CD4-positive, alpha-beta T cell (primary cell): ENCODE results near the gene FLRT1. TPM values are rescaled to one million over a fixed set of nuclear protein-coding genes. Genes with fewer than 3 reads are reported as not detected.

ENCODE experiments used
- ATAC-seq: fragments of 200-7000 bp; cut with Tn5 transposase; one replicate; pipeline ENCODE4 v1.10.0; 2022; ENCODE audit warnings: mild to moderate bottlenecking; ENCODE audit not compliant: poor library complexity
- CTCF ChIA-PET: fragments of 350-600 bp; sonication (Branson Sonifier 250); formaldehyde crosslinking; loops from one replicate; lab custom pipeline; 2021; ENCODE audit warnings: antibody characterized with exemption, inconsistent platforms; lab: Charles Lee
- POLR2A ChIA-PET: fragments of 350-600 bp; sonication (Branson Sonifier 250); formaldehyde crosslinking; loops from one replicate; lab custom pipeline; 2021; ENCODE audit warnings: antibody characterized with exemption, inconsistent platforms; lab: Charles Lee
- DNase-seq, 14 experiments: peaks; one replicate each; pipeline ENCODE4 v3.0.0-alpha.2; 2013 to 2020; ENCODE audit warnings: mixed read lengths in 2 of 14
- H3K27ac ChIP-seq, 2 donors: one replicate each; pipeline versions ENCODE4 v1.5.1 to v1.7.0; 2013; ENCODE audit warnings: low read length in 2 of 2, low read depth in 1 of 2, mild to moderate bottlenecking in 1 of 2
- H3K27me3 ChIP-seq, 2 experiments: 1 replicate in 1 of 2; 2 replicates in 1 of 2; pipeline versions ENCODE4 v1.6.1 to v1.7.0; 2013; ENCODE audit warnings: low read length in 2 of 2, control low read depth in 1 of 2, mild to moderate bottlenecking in 1 of 2, moderate library complexity in 1 of 2; ENCODE audit not compliant: insufficient read depth in 2 of 2, control insufficient read depth in 1 of 2
- H3K36me3 ChIP-seq: one replicate; pipeline ENCODE4 v1.6.1; 2013; ENCODE audit warnings: low read length, control low read depth; ENCODE audit not compliant: insufficient read depth
- H3K4me1 ChIP-seq: one replicate; pipeline ENCODE4 v1.6.1; 2013; ENCODE audit warnings: low read length, control low read depth; ENCODE audit not compliant: insufficient read depth
- H3K4me3 ChIP-seq: one replicate; pipeline ENCODE4 v1.5.1; 2013; ENCODE audit warnings: mild to moderate bottlenecking, low read length, moderate library complexity
- H3K9me3 ChIP-seq, 2 experiments: 1 replicate in 1 of 2; 2 replicates in 1 of 2; pipeline versions ENCODE4 v1.6.1 to v1.7.0; 2013; ENCODE audit warnings: low read length in 2 of 2, mild to moderate bottlenecking in 2 of 2, control low read depth in 1 of 2, moderate library complexity in 1 of 2; ENCODE audit not compliant: control insufficient read depth in 1 of 2, insufficient read depth in 1 of 2
- H3K27ac Mint-ChIP-seq: one replicate; pipeline ENCODE4 v1.8.0; 2020; ENCODE audit warnings: mixed read lengths
- H3K27me3 Mint-ChIP-seq: one replicate; pipeline ENCODE4 v1.8.0; 2021; ENCODE audit warnings: mixed read lengths
- H3K36me3 Mint-ChIP-seq: one replicate; pipeline ENCODE4 v1.8.0; 2021; ENCODE audit warnings: low read depth, mixed read lengths
- H3K4me1 Mint-ChIP-seq: one replicate; pipeline ENCODE4 v1.8.0; 2021; ENCODE audit warnings: low read depth, mixed read lengths
- H3K4me3 Mint-ChIP-seq: one replicate; pipeline ENCODE4 v1.8.0; 2020; ENCODE audit warnings: mild to moderate bottlenecking, mixed read lengths
- H3K9me3 Mint-ChIP-seq: one replicate; pipeline ENCODE4 v1.8.0; 2020; ENCODE audit warnings: mixed read lengths
- intact Hi-C, 2 experiments: fragments of 100-400 bp; cut with DNase I in 1 of 2; cut with micrococcal nuclease in 1 of 2; formaldehyde crosslinking; loops; one replicate each; pipeline versions ENCODE4 v1.15.1 to v1.9.0; 2023 to 2025; cut with DNase I, micrococcal nuclease
- total RNA-seq, 174 experiments: library from RNA in 2 of 174; stranded (reverse) in 2 of 174; gene quantifications; one replicate each; pipeline ENCODE4 v1.2.3 and lab custom pipeline; 2021 to 2026
- TF ChIP-seq, protein P1 (sequence below): fragments of 200-600 bp; IDR thresholded peaks from one replicate; pipeline ENCODE4 v1.8.0; 2022; ENCODE audit warnings: antibody characterized with exemption, mild to moderate bottlenecking

The FLRT1 gene
- total RNA-seq, 2 experiments from 2014 or later, result not detected

DNA sequence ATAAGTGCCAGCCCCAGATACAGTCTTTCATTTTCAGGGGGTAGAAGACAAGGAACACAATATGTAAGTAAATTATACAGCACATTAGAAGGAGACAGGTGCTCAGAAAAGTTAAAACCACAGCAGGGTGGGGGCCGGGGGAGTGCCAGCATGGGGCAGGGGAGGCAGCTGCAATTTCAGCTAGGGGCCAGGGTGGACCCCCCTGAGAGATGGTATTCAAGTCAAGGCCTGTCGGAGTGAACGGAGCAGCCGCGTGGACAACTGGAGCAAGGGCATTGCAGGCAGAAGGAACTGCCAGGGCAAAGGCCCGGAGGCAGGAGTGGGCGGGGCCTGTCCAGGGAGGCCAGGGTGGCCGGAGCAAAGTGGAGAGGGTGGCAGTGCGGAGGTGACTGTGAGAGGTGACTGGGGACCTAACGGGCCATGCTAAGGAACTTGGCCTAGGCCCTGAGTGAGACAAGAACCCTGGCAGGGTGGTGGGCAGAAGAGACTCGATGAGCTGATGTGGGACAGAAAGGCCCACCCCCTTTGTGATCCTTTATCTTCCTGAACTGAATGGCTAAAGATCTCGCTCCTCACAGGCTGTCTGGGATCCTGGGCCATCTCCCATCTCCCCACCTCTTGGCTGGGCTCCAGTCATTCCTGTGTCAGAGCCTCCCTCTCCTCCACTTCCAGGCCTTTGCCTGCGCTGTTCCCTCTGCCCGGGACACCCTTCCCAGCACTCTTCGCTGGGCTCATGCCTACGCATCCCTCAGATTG is 22.4 kb upstream of the FLRT1 start:
- H3K27me3 Mint-ChIP-seq, result peaks cover 12% of the 10 kb centered on the region
- no peak overlapping the region for H3K4me3 Mint-ChIP-seq
- H3K36me3 Mint-ChIP-seq, result no peaks in the 10 kb centered on the region
- no peak overlapping the region for H3K4me3 ChIP-seq
- H3K36me3 ChIP-seq, result no peaks in the 10 kb centered on the region
- ChIA-PET CTCF (no interaction called here), POLR2A (no interaction called here)
- intact Hi-C loops, result no loop called here
- peaks cover 9% of the 10 kb centered on the region in 2 experiments for H3K27me3 ChIP-seq
- no peaks in the 10 kb centered on the region for H3K4me1 ChIP-seq
- ATAC-seq (no peak), DNase-seq (no peak)
- no peaks in the 10 kb centered on the region for H3K4me1 Mint-ChIP-seq
- H3K27ac Mint-ChIP-seq, result no peak overlapping the region
- H3K9me3 ChIP-seq, result peaks cover 8 to 26% of the 10 kb centered on the region in 2 experiments
- TF ChIP-seq, protein P1, sequence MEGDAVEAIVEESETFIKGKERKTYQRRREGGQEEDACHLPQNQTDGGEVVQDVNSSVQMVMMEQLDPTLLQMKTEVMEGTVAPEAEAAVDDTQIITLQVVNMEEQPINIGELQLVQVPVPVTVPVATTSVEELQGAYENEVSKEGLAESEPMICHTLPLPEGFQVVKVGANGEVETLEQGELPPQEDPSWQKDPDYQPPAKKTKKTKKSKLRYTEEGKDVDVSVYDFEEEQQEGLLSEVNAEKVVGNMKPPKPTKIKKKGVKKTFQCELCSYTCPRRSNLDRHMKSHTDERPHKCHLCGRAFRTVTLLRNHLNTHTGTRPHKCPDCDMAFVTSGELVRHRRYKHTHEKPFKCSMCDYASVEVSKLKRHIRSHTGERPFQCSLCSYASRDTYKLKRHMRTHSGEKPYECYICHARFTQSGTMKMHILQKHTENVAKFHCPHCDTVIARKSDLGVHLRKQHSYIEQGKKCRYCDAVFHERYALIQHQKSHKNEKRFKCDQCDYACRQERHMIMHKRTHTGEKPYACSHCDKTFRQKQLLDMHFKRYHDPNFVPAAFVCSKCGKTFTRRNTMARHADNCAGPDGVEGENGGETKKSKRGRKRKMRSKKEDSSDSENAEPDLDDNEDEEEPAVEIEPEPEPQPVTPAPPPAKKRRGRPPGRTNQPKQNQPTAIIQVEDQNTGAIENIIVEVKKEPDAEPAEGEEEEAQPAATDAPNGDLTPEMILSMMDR, result no peak
- no peak overlapping the region for H3K27ac ChIP-seq
- no peaks in the 10 kb centered on the region for H3K9me3 Mint-ChIP-seq

- DNase-seq, result no peak
- intact Hi-C loops, result no loop called here
- no peaks in the 10 kb centered on the region for H3K4me1 Mint-ChIP-seq
- no peaks in the 10 kb centered on the region for H3K9me3 Mint-ChIP-seq
- H3K4me3 Mint-ChIP-seq, result no peak overlapping the region
- TF ChIP-seq, protein P1, result no peak
- peaks cover 3% of the 10 kb centered on the region for H3K27me3 Mint-ChIP-seq
- H3K4me1 ChIP-seq, result no peaks in the 10 kb centered on the region
- H3K27ac Mint-ChIP-seq, result no peak overlapping the region
- no peak for ATAC-seq
- H3K36me3 ChIP-seq, result no peaks in the 10 kb centered on the region
- H3K27ac ChIP-seq, result no peak overlapping the region
- H3K4me3 ChIP-seq, result no peak overlapping the region
- peaks cover 3 to 4% of the 10 kb centered on the region in 2 experiments for H3K27me3 ChIP-seq
- H3K9me3 ChIP-seq, result peaks cover 8 to 24% of the 10 kb centered on the region in 2 experiments
- H3K36me3 Mint-ChIP-seq, result no peaks in the 10 kb centered on the region
- POLR2A ChIA-PET, result no interaction called here
- CTCF ChIA-PET, result no interaction called here
Measured at GRCh38 chr11:64014356-64014755, 21.4 kb upstream of the FLRT1 start.

DNA sequence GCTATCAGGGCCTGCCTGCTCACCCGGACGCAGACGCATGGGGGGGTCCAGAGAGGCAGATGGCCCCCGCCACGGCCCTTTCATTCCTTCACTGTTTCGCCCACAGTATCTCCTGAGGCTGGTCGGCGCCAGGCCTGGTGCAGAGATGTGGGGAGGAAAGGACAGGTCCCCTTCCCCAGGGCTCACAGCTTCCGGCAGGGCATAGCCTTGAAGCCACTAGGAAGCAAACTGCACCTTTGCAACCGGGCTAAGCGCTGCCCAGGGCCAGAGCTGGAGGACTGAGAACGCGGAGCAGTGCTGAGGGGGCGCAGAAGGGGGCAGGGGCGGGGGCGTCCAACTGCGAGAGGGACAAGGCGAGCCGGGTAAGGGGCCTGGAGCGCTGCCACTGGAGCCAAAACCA is 20.2 kb upstream of the FLRT1 start:
- no peaks in the 10 kb centered on the region for H3K9me3 Mint-ChIP-seq
- Histone ChIP-seq H3K36me3 (no peaks in the 10 kb centered on the region), H3K27me3 (no peaks in the 10 kb centered on the region), H3K4me1 (no peaks in the 10 kb centered on the region), H3K4me3 (no peak overlapping the region), H3K27ac (no peak overlapping the region), H3K9me3 (peaks cover 4 to 12% of the 10 kb centered on the region in 2 experiments)
- POLR2A ChIA-PET, result no interaction called here
- no peaks in the 10 kb centered on the region for H3K4me1 Mint-ChIP-seq
- intact Hi-C loops, result no loop called here
- H3K36me3 Mint-ChIP-seq, result no peaks in the 10 kb centered on the region
- H3K27ac Mint-ChIP-seq, result no peak overlapping the region
- CTCF ChIA-PET, result no interaction called here
- no peak overlapping the region for H3K4me3 Mint-ChIP-seq
- H3K27me3 Mint-ChIP-seq, result peaks cover 3% of the 10 kb centered on the region
- no peak for ATAC-seq
- TF ChIP-seq, protein P1, result no peak
- no peak for DNase-seq
